Sigmoid colon (tissue), 7 donors: Measurements from ENCODE around the gene FARSA. TPM values are rescaled to one million over a fixed set of nuclear protein-coding genes. Genes with fewer than 3 reads are reported as not detected.
"Not testable (repeated sequence)": the region's sequence is repeated elsewhere in the genome, so short reads cannot be mapped to it uniquely, and the experiment has no call there.

Source experiments
- DNase-seq: peaks from one replicate; pipeline ENCODE4 v3.0.0-alpha.2; 2019
- H3K27ac ChIP-seq, 4 donors: fragments of 200-600 bp; sonication (generic); one replicate each; pipeline ENCODE4 v1.5.1; 2016 to 2019; ENCODE audit warnings: mild to moderate bottlenecking in 1 of 4
- H3K27me3 ChIP-seq, 3 donors: fragments of 200-600 bp; sonication (generic); one replicate each; pipeline ENCODE4 v1.5.1; 2019; ENCODE audit warnings: mild to moderate bottlenecking in 1 of 3
- H3K36me3 ChIP-seq, 4 donors: fragments of 200-600 bp; sonication (generic); one replicate each; pipeline ENCODE4 v1.5.1; 2016 to 2019
- H3K4me1 ChIP-seq, 4 donors: fragments of 200-600 bp; sonication (generic); one replicate each; pipeline ENCODE4 v1.5.1; 2017 to 2019
- H3K4me3 ChIP-seq, 4 donors: fragments of 200-600 bp; sonication (generic); one replicate each; pipeline ENCODE4 v1.5.1; 2017 to 2019; ENCODE audit warnings: mild to moderate bottlenecking in 2 of 4, moderate library complexity in 1 of 4
- H3K9me3 ChIP-seq, 4 donors: fragments of 200-600 bp in 3 of 4; sonication (generic) in 3 of 4; one replicate each; pipeline versions ENCODE4 v1.5.1 to v1.6.1; 2013 to 2019
- CTCF ChIP-seq, 4 experiments: fragments of 450-650 bp in 3 of 4; fragments of 200-600 bp in 1 of 4; IDR thresholded peaks; one replicate each; pipeline ENCODE4 v1.5.1; 2016 to 2019; ENCODE audit warnings: antibody characterized with exemption in 4 of 4, mild to moderate bottlenecking in 3 of 4, moderate library complexity in 2 of 4
- EP300 ChIP-seq, 4 donors: sonication (generic); formaldehyde crosslinking; IDR thresholded peaks; one replicate each; pipeline ENCODE4 v1.6.1; 2017; ENCODE audit warnings: antibody characterized with exemption in 4 of 4
- POLR2A ChIP-seq, 2 donors: fragments of 450-650 bp; IDR thresholded peaks; one replicate each; pipeline ENCODE4 v1.6.1; 2016; ENCODE audit warnings: antibody characterized with exemption in 2 of 2, mild to moderate bottlenecking in 2 of 2, moderate library complexity in 2 of 2
- POLR2AphosphoS5 ChIP-seq, 4 donors: sonication (generic); formaldehyde crosslinking; IDR thresholded peaks; one replicate each; pipeline ENCODE4 v1.6.1; 2017; ENCODE audit warnings: antibody characterized with exemption in 4 of 4
- WGBS, 2 donors: extraction: QIAGEN DNeasy Blood & Tissue Kit; methylation state at CpG; one replicate each; pipeline ENCODE4 v1.1.7; 2013; 5-methylcytosine and 5-hydroxymethylcytosine counted together
- intact Hi-C: fragments of 100-400 bp; cut with DNase I; formaldehyde crosslinking; loops from one replicate; pipeline ENCODE4 v1.15.1; 2023
- polyA plus RNA-seq, 3 donors: library from polyadenylated mRNA; stranded (reverse); fragments of 200-250 nt; gene quantifications; one replicate each; pipeline ENCODE4 v1.2.3, GENCODE V29; 2013
- total RNA-seq, 4 donors: library from RNA; depleted of rRNA; stranded (reverse); fragments of >200 nt; gene quantifications; one replicate each; pipeline ENCODE4 v1.1.0, GENCODE V29; 2016
- donor health status: healthy with polysubstance abuse.
- donor health status: Bipolar disorder and iron deficiency.
- donor health status: healthy.

Gene FARSA
- total and polyA plus RNA-seq, 7 donors: 21.4 to 86.8 (median 31.6) TPM

- Histone ChIP-seq H3K4me1 (peaks cover 0 to 24% (median 19%) of the 10 kb centered on the region in 4 donors), H3K36me3 (peaks cover 0 to 33% (median 8%) of the 10 kb centered on the region in 4 donors), H3K4me3 (peak overlapping the region; percentile 54 to 97 (median 86)), H3K9me3 (no peaks in the 10 kb centered on the region), H3K27ac (peak overlapping the region; percentile 76 to 89 (median 84)), H3K27me3 (no peaks in the 10 kb centered on the region)
- WGBS, 2 donors: 6 to 8% methylated on average over 26 of the region's 26 CpGs
- intact Hi-C loops: loop anchor here (5.0 kb wide), 1 partner anchor 41 kb away; the partner anchor contains the start of gene FARSA
- no peak for TF ChIP-seq POLR2A (IDR thresholded peaks at IDR 0.05)
- no peak for TF ChIP-seq CTCF (IDR thresholded peaks at IDR 0.05)
- TF ChIP-seq POLR2AphosphoS5 (IDR thresholded peaks at IDR 0.05): no peak
- TF ChIP-seq EP300 (IDR thresholded peaks at IDR 0.05): no peak
- DNase-seq: no peak
These were observed 41.9 kb downstream of the FARSA start for GRCh38 chr19:12891553-12892021.

GRCh38 chr19:12890787-12891552, 42.5 kb downstream of the FARSA start, which contains the start of gene GCDH:
GCDH (plus strand) TSS chr19:12891160; CDS start chr19:12891305, 145 bp downstream.
- DNase-seq: peak; percentile 100
- Histone ChIP-seq H3K4me3 (peak within 1 kb of the TSS; percentile 54 to 97 (median 86)), H3K4me1 (peaks cover 0 to 26% (median 22%) of the 10 kb centered on the region in 4 donors), H3K36me3 (peaks cover 0 to 27% (median 4%) of the 10 kb centered on the region in 4 donors), H3K27ac (peak within 1 kb of the TSS; percentile 76 to 89 (median 84)), H3K9me3 (no peaks in the 10 kb centered on the region), H3K27me3 (peaks cover 0 to 5% (median 2%) of the 10 kb centered on the region in 3 donors)
- intact Hi-C loops: loop anchor here (5.0 kb wide), 1 partner anchor 41 kb away; the partner anchor contains the start of gene FARSA
- 0% methylated on average over 49 of the region's 49 CpGs for WGBS, 2 donors
- peak; percentile 80 to 94 (median 91) for TF ChIP-seq POLR2AphosphoS5 (IDR thresholded peaks at IDR 0.05)
- TF ChIP-seq POLR2A (IDR thresholded peaks at IDR 0.05): peak; percentile 66 to 71
- no peak for TF ChIP-seq CTCF (IDR thresholded peaks at IDR 0.05)

GRCh38 chr19:12890299-12890786, 43.2 kb downstream of the FARSA start:
- Histone ChIP-seq H3K27me3 (peaks cover 1 to 10% (median 8%) of the 10 kb centered on the region in 3 donors), H3K27ac (peak overlapping the region; percentile 59 to 89 (median 82)), H3K36me3 (peaks cover 0 to 25% (median 3%) of the 10 kb centered on the region in 4 donors), H3K4me3 (peak overlapping the region in 3 of 4 donors; percentile 54 to 97 (median 86)), H3K4me1 (peaks cover 0 to 32% (median 28%) of the 10 kb centered on the region in 4 donors)
- intact Hi-C loops: loop anchor here (5.0 kb wide), 1 partner anchor 42 kb away; the partner anchor contains the start of gene FARSA
- H3K9me3 ChIP-seq, DNase-seq: not testable (repeated sequence)
- WGBS, 2 donors: 25 to 31% methylated on average over 10 of the region's 10 CpGs

- Histone ChIP-seq H3K27ac (no peak overlapping the region), H3K27me3 (peaks cover 5 to 23% (median 15%) of the 10 kb centered on the region in 3 donors), H3K9me3 (no peaks in the 10 kb centered on the region), H3K4me1 (peaks cover 0 to 38% (median 34%) of the 10 kb centered on the region in 4 donors), H3K4me3 (no peak overlapping the region), H3K36me3 (peaks cover 0 to 4% (median 0%) of the 10 kb centered on the region in 4 donors)
- DNase-seq: no peak
- intact Hi-C loops: loop anchor here (5.0 to 10.0 kb wide), 2 partner anchors 59 to 217 kb away; partner anchors contain the start of genes LYL1 and RAD23A
- TF ChIP-seq EP300 (IDR thresholded peaks at IDR 0.05): no peak
- WGBS, 2 donors: 77 to 83% methylated on average over 5 of the region's 5 CpGs
These were observed 45.4 kb downstream of the FARSA start for GRCh38 chr19:12888006-12888603.

- no peak for DNase-seq
- peak within 1 kb of the TSS in 3 of 4 donors; percentile 38 to 50 (median 48) for H3K4me3 ChIP-seq
- intact Hi-C loops: loop anchor here (5.0 to 10.0 kb wide), 2 partner anchors 60 to 218 kb away; partner anchors contain the start of genes LYL1 and RAD23A
- peaks cover 0 to 36% (median 30%) of the 10 kb centered on the region in 4 donors for H3K4me1 ChIP-seq
- H3K27ac ChIP-seq: no peak within 1 kb of the TSS
- H3K36me3 ChIP-seq: no peaks in the 10 kb centered on the region
- no peaks in the 10 kb centered on the region for H3K9me3 ChIP-seq
- WGBS, 2 donors: 70 to 82% methylated on average over 17 of the region's 17 CpGs
- H3K27me3 ChIP-seq: peaks cover 5 to 23% (median 15%) of the 10 kb centered on the region in 3 donors
- TF ChIP-seq POLR2AphosphoS5 (IDR thresholded peaks at IDR 0.05) (no peak), POLR2A (IDR thresholded peaks at IDR 0.05) (no peak), CTCF (IDR thresholded peaks at IDR 0.05) (no peak), EP300 (IDR thresholded peaks at IDR 0.05) (no peak)
These were observed 46.4 kb downstream of the FARSA start, which contains the start of gene KLF1 for GRCh38 chr19:12886969-12887747. KLF1 (minus strand) TSS chr19:12887201; CDS start chr19:12887140, 61 bp downstream.
